Peyer's patch (tissue), 4 donors: ENCODE results near the gene ERC2. TPM values are rescaled to one million over a fixed set of nuclear protein-coding genes. Genes with fewer than 3 reads are reported as not detected.
"Not testable (repeated sequence)": the region's sequence is repeated elsewhere in the genome, so short reads cannot be mapped to it uniquely, and the experiment has no call there.

ENCODE experiments used
- DNase-seq, 3 donors: peaks; one replicate each; pipeline ENCODE4 v3.0.0-alpha.2; 2017 to 2019
- H3K27ac ChIP-seq, 4 donors: fragments of 200-600 bp; sonication (generic); one replicate each; pipeline ENCODE4 v1.5.1; 2016 to 2019
- H3K27me3 ChIP-seq, 2 donors: fragments of 200-600 bp; sonication (generic); one replicate each; pipeline ENCODE4 v1.5.1; 2019
- H3K36me3 ChIP-seq, 3 donors: fragments of 200-600 bp; sonication (generic); one replicate each; pipeline ENCODE4 v1.5.1; 2016 to 2019
- H3K4me1 ChIP-seq, 4 donors: fragments of 200-600 bp; sonication (generic); one replicate each; pipeline ENCODE4 v1.5.1; 2016 to 2019
- H3K4me3 ChIP-seq, 4 donors: fragments of 200-600 bp; sonication (generic); 1 replicate in 3 of 4; 2 replicates in 1 of 4; pipeline ENCODE4 v1.5.1; 2016 to 2019; ENCODE audit warnings: mild to moderate bottlenecking in 1 of 4
- H3K9me3 ChIP-seq, 4 donors: fragments of 200-600 bp; sonication (generic); one replicate each; pipeline ENCODE4 v1.5.1; 2016 to 2019; ENCODE audit warnings: mild to moderate bottlenecking in 1 of 4
- POLR2A ChIP-seq, 2 donors: fragments of 450-650 bp; IDR thresholded peaks; one replicate each; pipeline ENCODE4 v1.5.1; 2017; ENCODE audit warnings: antibody characterized with exemption in 2 of 2, mild to moderate bottlenecking in 2 of 2, moderate library complexity in 2 of 2
- total RNA-seq, 4 donors: library from RNA; depleted of rRNA; stranded (reverse); fragments of >200 nt; gene quantifications; one replicate each; pipeline ENCODE4 v1.1.0, GENCODE V29; 2016
- TF ChIP-seq, protein P1 (sequence below), 6 experiments: fragments of 450-650 bp in 4 of 6; fragments of 200-600 bp in 2 of 6; sonication (generic) in 1 of 6; IDR thresholded peaks; one replicate each; pipeline ENCODE4 v1.5.1; 2017 to 2019; ENCODE audit warnings: antibody characterized with exemption in 6 of 6, mild to moderate bottlenecking in 3 of 6, moderate library complexity in 1 of 6

Gene ERC2
- total RNA-seq, 4 donors from 2014 or later = 0.18 to 0.83 TPM; not detected in 2

DNA sequence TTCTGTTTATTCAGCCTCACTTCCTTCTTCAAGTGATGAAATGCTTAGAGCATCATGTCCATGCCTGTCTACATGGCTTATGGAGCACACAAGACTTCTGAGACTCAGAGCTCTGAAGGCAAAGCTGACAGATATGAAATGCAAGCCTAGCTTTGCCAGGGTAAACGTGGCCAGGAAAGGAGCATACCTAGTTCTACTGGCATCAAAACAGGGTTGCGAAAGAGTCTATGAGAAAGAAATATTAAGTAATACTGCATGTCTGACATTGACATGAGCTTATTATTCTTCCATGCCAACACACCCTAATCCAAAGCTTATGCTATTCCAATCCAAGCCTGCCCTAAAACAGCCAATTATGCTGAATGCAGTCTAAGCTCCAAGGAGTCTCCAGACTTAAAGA lies 391.5 kb downstream of the ERC2 start:
- Histone ChIP-seq H3K9me3 (no peaks in the 10 kb centered on the region), H3K27ac (no peak overlapping the region), H3K4me1 (no peaks in the 10 kb centered on the region), H3K36me3 (no peaks in the 10 kb centered on the region), H3K4me3 (no peak overlapping the region), H3K27me3 (no peaks in the 10 kb centered on the region)
- TF ChIP-seq, protein P1, sequence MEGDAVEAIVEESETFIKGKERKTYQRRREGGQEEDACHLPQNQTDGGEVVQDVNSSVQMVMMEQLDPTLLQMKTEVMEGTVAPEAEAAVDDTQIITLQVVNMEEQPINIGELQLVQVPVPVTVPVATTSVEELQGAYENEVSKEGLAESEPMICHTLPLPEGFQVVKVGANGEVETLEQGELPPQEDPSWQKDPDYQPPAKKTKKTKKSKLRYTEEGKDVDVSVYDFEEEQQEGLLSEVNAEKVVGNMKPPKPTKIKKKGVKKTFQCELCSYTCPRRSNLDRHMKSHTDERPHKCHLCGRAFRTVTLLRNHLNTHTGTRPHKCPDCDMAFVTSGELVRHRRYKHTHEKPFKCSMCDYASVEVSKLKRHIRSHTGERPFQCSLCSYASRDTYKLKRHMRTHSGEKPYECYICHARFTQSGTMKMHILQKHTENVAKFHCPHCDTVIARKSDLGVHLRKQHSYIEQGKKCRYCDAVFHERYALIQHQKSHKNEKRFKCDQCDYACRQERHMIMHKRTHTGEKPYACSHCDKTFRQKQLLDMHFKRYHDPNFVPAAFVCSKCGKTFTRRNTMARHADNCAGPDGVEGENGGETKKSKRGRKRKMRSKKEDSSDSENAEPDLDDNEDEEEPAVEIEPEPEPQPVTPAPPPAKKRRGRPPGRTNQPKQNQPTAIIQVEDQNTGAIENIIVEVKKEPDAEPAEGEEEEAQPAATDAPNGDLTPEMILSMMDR (IDR thresholded peaks at IDR 0.05) = no peak
- TF ChIP-seq POLR2A (IDR thresholded peaks at IDR 0.05) = no peak
- no peak for DNase-seq

DNA sequence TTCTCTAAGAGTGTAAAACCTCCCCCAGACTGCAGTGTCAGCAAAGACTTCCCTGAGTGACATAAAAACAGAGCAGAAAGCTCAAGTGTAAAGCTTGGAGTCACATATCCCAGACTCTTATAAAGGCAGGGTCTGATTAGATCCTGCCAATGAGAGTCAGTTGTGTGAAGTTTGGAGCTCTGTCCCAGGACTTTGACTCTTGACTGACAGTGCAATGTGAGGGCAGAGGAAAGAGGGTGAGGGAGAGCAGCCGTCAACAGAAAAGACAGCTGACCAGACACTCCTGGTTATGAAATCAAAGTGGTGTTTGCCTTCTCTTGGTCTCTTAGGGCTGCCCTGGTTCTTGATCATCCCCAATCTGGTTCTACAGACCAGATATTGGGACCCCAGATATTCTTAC lies 393.2 kb downstream of the ERC2 start:
- Histone ChIP-seq H3K9me3 (no peaks in the 10 kb centered on the region), H3K4me1 (no peaks in the 10 kb centered on the region), H3K4me3 (no peak overlapping the region), H3K36me3 (no peaks in the 10 kb centered on the region), H3K27me3 (no peaks in the 10 kb centered on the region), H3K27ac (no peak overlapping the region)
- no peak for DNase-seq
- TF ChIP-seq POLR2A (IDR thresholded peaks at IDR 0.05) = no peak
- TF ChIP-seq, protein P1 (IDR thresholded peaks at IDR 0.05) = no peak

DNA sequence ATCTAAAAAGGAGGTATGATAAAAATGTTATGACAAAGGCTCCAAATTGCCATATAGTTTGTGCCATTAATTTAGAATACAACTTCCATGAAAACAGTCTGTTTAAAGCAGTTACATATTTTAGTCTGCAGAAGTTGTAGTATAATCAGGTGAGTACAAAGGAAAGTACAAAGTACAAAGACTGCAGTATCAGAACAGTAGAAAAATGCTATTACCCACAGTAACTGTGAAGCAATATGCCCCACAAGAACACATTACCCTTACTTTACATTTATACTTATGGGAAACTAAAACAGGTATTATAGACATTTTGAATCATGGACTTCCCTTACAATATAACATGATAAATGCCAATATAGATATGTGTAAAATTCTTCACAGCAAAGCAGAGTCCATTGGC lies 398.5 kb downstream of the ERC2 start:
- no peaks in the 10 kb centered on the region for H3K27me3 ChIP-seq
- H3K9me3 ChIP-seq = no peaks in the 10 kb centered on the region
- no peak overlapping the region for H3K27ac ChIP-seq
- no peak overlapping the region for H3K4me3 ChIP-seq
- H3K4me1 ChIP-seq = no peaks in the 10 kb centered on the region
- no peak for DNase-seq
- H3K36me3 ChIP-seq = no peaks in the 10 kb centered on the region
- TF ChIP-seq, protein P1 (IDR thresholded peaks at IDR 0.05) = no peak
- TF ChIP-seq POLR2A (IDR thresholded peaks at IDR 0.05) = no peak

- H3K4me1 ChIP-seq, DNase-seq, H3K27ac ChIP-seq, H3K9me3 ChIP-seq, H3K27me3 ChIP-seq, H3K36me3 ChIP-seq, H3K4me3 ChIP-seq: not testable (repeated sequence)
Observed at GRCh38 chr3:56066405-56066804, 401.9 kb downstream of the ERC2 start.

GRCh38 chr3:56064684-56065083 lies 403.6 kb downstream of the ERC2 start:
- H3K4me3 ChIP-seq = no peak overlapping the region
- no peak for DNase-seq
- H3K4me1 ChIP-seq = no peaks in the 10 kb centered on the region
- TF ChIP-seq, protein P1 (IDR thresholded peaks at IDR 0.05) = no peak
- no peak for TF ChIP-seq POLR2A (IDR thresholded peaks at IDR 0.05)
- H3K27me3 ChIP-seq = no peaks in the 10 kb centered on the region
- no peak overlapping the region for H3K27ac ChIP-seq
- no peaks in the 10 kb centered on the region for H3K36me3 ChIP-seq
- H3K9me3 ChIP-seq = no peaks in the 10 kb centered on the region

DNA sequence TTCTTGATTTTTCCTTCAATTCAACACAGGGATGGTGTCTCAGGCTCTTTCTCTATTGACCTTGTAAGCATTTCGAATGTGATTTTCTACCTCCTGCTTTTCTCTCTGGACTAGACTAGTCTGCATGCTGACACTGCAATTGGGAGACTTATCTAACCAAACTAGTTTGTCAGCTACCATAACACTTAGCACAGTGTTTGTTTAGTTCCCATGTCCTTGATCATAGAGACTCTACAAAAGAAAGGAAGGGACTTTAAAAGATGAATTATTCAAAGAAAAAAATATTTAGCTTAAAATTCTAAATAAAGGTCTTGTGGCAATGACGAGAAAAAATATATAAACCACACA lies 407.0 kb downstream of the ERC2 start:
- no peak overlapping the region for H3K4me3 ChIP-seq
- no peak for TF ChIP-seq POLR2A (IDR thresholded peaks at IDR 0.05)
- TF ChIP-seq, protein P1 (IDR thresholded peaks at IDR 0.05) = no peak
- no peaks in the 10 kb centered on the region for H3K4me1 ChIP-seq
- H3K27me3 ChIP-seq = no peaks in the 10 kb centered on the region
- H3K36me3 ChIP-seq = no peaks in the 10 kb centered on the region
- H3K27ac ChIP-seq = no peak overlapping the region
- no peak for DNase-seq
- no peaks in the 10 kb centered on the region for H3K9me3 ChIP-seq
